Activated T-cell treated with anti-CD3 and anti-CD28 coated beads, Interleukin-2, amount 50 U/mL, for 72 hours (primary cell): ENCODE data around the gene CDH19. TPM values are rescaled to one million over a fixed set of nuclear protein-coding genes. Genes with fewer than 3 reads are reported as not detected.
A peak's percentile ranks its signal among the peaks of the same experiment; 100 is the strongest.
"Not testable (repeated sequence)": the region's sequence is repeated elsewhere in the genome, so short reads cannot be mapped to it uniquely, and the experiment has no call there.

Experiments used
- ATAC-seq, 2 donors: fragments of 150-1000 bp; cut with Tn5 transposase; replicated peaks in 1 of 2; 2 replicates each; pipeline ENCODE4 v1.10.0; 2021; ENCODE audit warnings: moderate library complexity in 2 of 2, mild to moderate bottlenecking in 1 of 2
- DNase-seq, 2 donors: peaks; one replicate each; pipeline ENCODE4 v3.0.0; 2021 to 2022; ENCODE audit warnings: mixed read lengths in 1 of 2
- H3K27ac Mint-ChIP-seq: one replicate; pipeline ENCODE4 v1.8.0; 2022; ENCODE audit warnings: mild to moderate bottlenecking, moderate library complexity, mixed read lengths
- H3K27me3 Mint-ChIP-seq: one replicate; pipeline ENCODE4 v1.8.0; 2022; ENCODE audit warnings: low read depth, mixed read lengths
- H3K36me3 Mint-ChIP-seq, 2 donors: one replicate each; pipeline ENCODE4 v1.8.0; 2022; ENCODE audit warnings: mixed read lengths in 2 of 2, mild to moderate bottlenecking in 1 of 2; ENCODE audit not compliant: insufficient read depth in 2 of 2
- H3K4me1 Mint-ChIP-seq: one replicate; pipeline ENCODE4 v1.8.0; 2022; ENCODE audit warnings: low read depth, mixed read lengths
- H3K4me3 Mint-ChIP-seq, 2 donors: one replicate each; pipeline ENCODE4 v1.8.0; 2022; ENCODE audit warnings: mild to moderate bottlenecking in 2 of 2, mixed read lengths in 2 of 2, moderate library complexity in 2 of 2
- H3K9me3 Mint-ChIP-seq, 2 donors: one replicate each; pipeline ENCODE4 v1.8.0; 2022; ENCODE audit warnings: mixed read lengths in 2 of 2
- total RNA-seq, 2 donors: library from RNA; stranded (reverse); gene quantifications; one replicate each; pipeline ENCODE4 v1.2.3, GENCODE V29; 2022

The CDH19 gene
- total RNA-seq, 2 donors from 2014 or later, result not detected

DNA sequence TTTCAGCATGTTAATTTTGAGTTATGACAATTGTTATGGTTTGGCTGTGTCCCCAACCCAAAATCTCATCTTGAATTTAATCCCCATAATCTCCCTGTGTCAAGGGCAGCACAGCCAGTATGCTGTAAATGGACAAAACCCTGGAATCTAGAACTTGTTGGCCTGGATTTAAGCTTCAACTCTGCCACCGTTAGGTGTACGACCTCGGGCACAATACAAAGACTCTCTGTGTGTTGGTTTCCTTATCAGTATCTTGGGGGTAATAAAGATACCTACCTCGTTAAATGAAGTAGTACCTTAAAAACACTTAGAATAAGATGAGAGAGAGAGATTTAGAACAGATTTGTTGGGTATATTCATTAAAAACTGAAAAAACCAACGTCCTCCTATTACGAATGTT is 106.5 kb downstream of the CDH19 start:
- no peak overlapping the region for H3K27ac Mint-ChIP-seq
- ATAC-seq, result no peak
- peaks cover 0 to 3% of the 10 kb centered on the region in 2 donors for H3K9me3 Mint-ChIP-seq
- no peaks in the 10 kb centered on the region for H3K4me1 Mint-ChIP-seq
- no peaks in the 10 kb centered on the region for H3K36me3 Mint-ChIP-seq
- H3K27me3 Mint-ChIP-seq, result no peaks in the 10 kb centered on the region
- H3K4me3 Mint-ChIP-seq, result no peak overlapping the region
- no peak for DNase-seq

- H3K9me3 Mint-ChIP-seq, result peaks cover 0 to 2% of the 10 kb centered on the region in 2 donors
- H3K27ac Mint-ChIP-seq, result no peak overlapping the region
- DNase-seq (peak; percentile 1 to 15), ATAC-seq (no peak)
- H3K27me3 Mint-ChIP-seq, result no peaks in the 10 kb centered on the region
- no peak overlapping the region for H3K4me3 Mint-ChIP-seq
- H3K4me1 Mint-ChIP-seq, result no peaks in the 10 kb centered on the region
- H3K36me3 Mint-ChIP-seq, result no peaks in the 10 kb centered on the region
These were observed 108.0 kb downstream of the CDH19 start for GRCh38 chr18:66495844-66496243.

GRCh38 chr18:66473882-66474281 is 130.0 kb downstream of the CDH19 start:
- DNase-seq, result no peak
- H3K9me3 Mint-ChIP-seq, result peaks cover 5 to 8% of the 10 kb centered on the region in 2 donors
- ATAC-seq, result no peak
- H3K4me1 Mint-ChIP-seq, result no peaks in the 10 kb centered on the region
- H3K27ac Mint-ChIP-seq, result no peak overlapping the region
- no peaks in the 10 kb centered on the region for H3K27me3 Mint-ChIP-seq
- H3K36me3 Mint-ChIP-seq, result no peaks in the 10 kb centered on the region
- H3K4me3 Mint-ChIP-seq, result no peak overlapping the region

- not testable (repeated sequence) for H3K9me3 Mint-ChIP-seq, H3K4me3 Mint-ChIP-seq, H3K27ac Mint-ChIP-seq, H3K27me3 Mint-ChIP-seq, H3K4me1 Mint-ChIP-seq, DNase-seq, H3K36me3 Mint-ChIP-seq, ATAC-seq
These were observed 137.7 kb downstream of the CDH19 start for GRCh38 chr18:66466184-66466583.

- ATAC-seq, result no peak
- DNase-seq, result no peak
- Mint-ChIP-seq H3K27ac (no peak overlapping the region), H3K36me3 (no peaks in the 10 kb centered on the region), H3K27me3 (no peaks in the 10 kb centered on the region), H3K4me1 (no peaks in the 10 kb centered on the region), H3K9me3 (peaks cover 2 to 3% of the 10 kb centered on the region in 2 donors), H3K4me3 (no peak overlapping the region)
These were observed 142.5 kb downstream of the CDH19 start for GRCh38 chr18:66461344-66461743.

- ATAC-seq (no peak), DNase-seq (no peak)
- H3K27ac Mint-ChIP-seq, result no peak overlapping the region
- H3K36me3 Mint-ChIP-seq, result peaks cover 0 to 1% of the 10 kb centered on the region in 2 donors
- no peaks in the 10 kb centered on the region for H3K4me1 Mint-ChIP-seq
- H3K4me3 Mint-ChIP-seq, result no peak overlapping the region
- no peaks in the 10 kb centered on the region for H3K27me3 Mint-ChIP-seq
- peaks cover 5 to 14% of the 10 kb centered on the region in 2 donors for H3K9me3 Mint-ChIP-seq
These were observed 146.6 kb downstream of the CDH19 start for GRCh38 chr18:66457245-66457644.
